ENCODE data around the gene XYLT2.

The XYLT2 gene

GRCh38 chr17:50352693-50353599 is 7.0 kb downstream of the XYLT2 start:
- H3K4me1 Mint-ChIP-seq, result peaks cover 31% of the 10 kb centered on the region
- H3K9me3 Mint-ChIP-seq, result no peaks in the 10 kb centered on the region
- H3K27me3 Mint-ChIP-seq, result no peaks in the 10 kb centered on the region
- peaks cover 22% of the 10 kb centered on the region for H3K36me3 Mint-ChIP-seq
- ATAC-seq, result no peak
- H3K4me3 Mint-ChIP-seq, result no peak overlapping the region
- H3K27ac Mint-ChIP-seq, result no peak overlapping the region

GRCh38 chr17:50353600-50354195 is 7.8 kb downstream of the XYLT2 start:
- Mint-ChIP-seq H3K4me3 (no peak overlapping the region), H3K9me3 (no peaks in the 10 kb centered on the region), H3K36me3 (peaks cover 22% of the 10 kb centered on the region), H3K27me3 (no peaks in the 10 kb centered on the region), H3K4me1 (peaks cover 24% of the 10 kb centered on the region), H3K27ac (no peak overlapping the region)
- ATAC-seq, result no peak

GRCh38 chr17:50354198-50354597 is 8.3 kb downstream of the XYLT2 start:
- H3K27ac Mint-ChIP-seq, result no peak overlapping the region
- ATAC-seq, result no peak
- peaks cover 22% of the 10 kb centered on the region for H3K36me3 Mint-ChIP-seq
- no peaks in the 10 kb centered on the region for H3K27me3 Mint-ChIP-seq
- peaks cover 19% of the 10 kb centered on the region for H3K4me1 Mint-ChIP-seq
- H3K4me3 Mint-ChIP-seq, result no peak overlapping the region
- no peaks in the 10 kb centered on the region for H3K9me3 Mint-ChIP-seq

GRCh38 chr17:50354776-50355175 is 8.8 kb downstream of the XYLT2 start:
- Mint-ChIP-seq H3K27me3 (no peaks in the 10 kb centered on the region), H3K36me3 (peaks cover 22% of the 10 kb centered on the region), H3K9me3 (no peaks in the 10 kb centered on the region), H3K4me1 (peaks cover 19% of the 10 kb centered on the region), H3K27ac (no peak overlapping the region), H3K4me3 (no peak overlapping the region)
- ATAC-seq, result no peak

GRCh38 chr17:50355336-50355700 is 9.4 kb downstream of the XYLT2 start:
- H3K36me3 Mint-ChIP-seq, result peaks cover 22% of the 10 kb centered on the region
- H3K4me3 Mint-ChIP-seq, result no peak overlapping the region
- ATAC-seq, result no peak

GRCh38 chr17:50355701-50356341 is 9.9 kb downstream of the XYLT2 start:
- Mint-ChIP-seq H3K4me1 (peaks cover 14% of the 10 kb centered on the region), H3K4me3 (no peak overlapping the region), H3K36me3 (peaks cover 22% of the 10 kb centered on the region), H3K27ac (no peak overlapping the region), H3K27me3 (no peaks in the 10 kb centered on the region), H3K9me3 (no peaks in the 10 kb centered on the region)
- ATAC-seq, result no peak

More at GRCh38 chr17:50355336-50355700, 9.4 kb downstream of the XYLT2 start:
- Mint-ChIP-seq H3K27ac (no peak overlapping the region), H3K9me3 (no peaks in the 10 kb centered on the region), H3K27me3 (no peaks in the 10 kb centered on the region), H3K4me1 (peaks cover 19% of the 10 kb centered on the region)

- no peak overlapping the region for H3K27ac Mint-ChIP-seq
- no peak overlapping the region for H3K4me3 Mint-ChIP-seq
- no peak for ATAC-seq
- peaks cover 22% of the 10 kb centered on the region for H3K36me3 Mint-ChIP-seq
- no peaks in the 10 kb centered on the region for H3K9me3 Mint-ChIP-seq
- no peaks in the 10 kb centered on the region for H3K27me3 Mint-ChIP-seq
- peaks cover 10% of the 10 kb centered on the region for H3K4me1 Mint-ChIP-seq
Observed at GRCh38 chr17:50356418-50356817, 10.5 kb downstream of the XYLT2 start.

- no peak overlapping the region for H3K27ac Mint-ChIP-seq
- no peaks in the 10 kb centered on the region for H3K27me3 Mint-ChIP-seq
- H3K36me3 Mint-ChIP-seq, result peaks cover 22% of the 10 kb centered on the region
- no peak overlapping the region for H3K4me3 Mint-ChIP-seq
- peaks cover 14% of the 10 kb centered on the region for H3K4me1 Mint-ChIP-seq
- H3K9me3 Mint-ChIP-seq, result no peaks in the 10 kb centered on the region
- ATAC-seq, result no peak
Observed at GRCh38 chr17:50356892-50357510, 11.1 kb downstream of the XYLT2 start.

GRCh38 chr17:50358177-50358576 is 12.3 kb downstream of the XYLT2 start:
- H3K9me3 Mint-ChIP-seq, result no peaks in the 10 kb centered on the region
- H3K4me3 Mint-ChIP-seq, result no peak overlapping the region
- H3K36me3 Mint-ChIP-seq, result peaks cover 19% of the 10 kb centered on the region
- no peaks in the 10 kb centered on the region for H3K27me3 Mint-ChIP-seq
- no peak overlapping the region for H3K27ac Mint-ChIP-seq
- ATAC-seq, result no peak
- peaks cover 13% of the 10 kb centered on the region for H3K4me1 Mint-ChIP-seq

GRCh38 chr17:50359005-50359699 is 13.2 kb downstream of the XYLT2 start:
- Mint-ChIP-seq H3K4me3 (no peak overlapping the region), H3K36me3 (peaks cover 13% of the 10 kb centered on the region), H3K27me3 (no peaks in the 10 kb centered on the region), H3K27ac (no peak overlapping the region), H3K9me3 (no peaks in the 10 kb centered on the region), H3K4me1 (peaks cover 10% of the 10 kb centered on the region)
- ATAC-seq, result no peak

- H3K4me1 Mint-ChIP-seq, result peaks cover 10% of the 10 kb centered on the region
- no peaks in the 10 kb centered on the region for H3K27me3 Mint-ChIP-seq
- H3K4me3 Mint-ChIP-seq, result no peak overlapping the region
- peaks cover 15% of the 10 kb centered on the region for H3K36me3 Mint-ChIP-seq
- H3K9me3 Mint-ChIP-seq, result no peaks in the 10 kb centered on the region
- ATAC-seq, result no peak
- no peak overlapping the region for H3K27ac Mint-ChIP-seq
Observed at GRCh38 chr17:50359998-50360461, 14.1 kb downstream of the XYLT2 start.

GRCh38 chr17:50360486-50361115 is 14.7 kb downstream of the XYLT2 start:
- H3K9me3 Mint-ChIP-seq, result no peaks in the 10 kb centered on the region
- peaks cover 19% of the 10 kb centered on the region for H3K36me3 Mint-ChIP-seq
- H3K27me3 Mint-ChIP-seq, result no peaks in the 10 kb centered on the region
- ATAC-seq, result no peak
- H3K27ac Mint-ChIP-seq, result no peak overlapping the region
- H3K4me3 Mint-ChIP-seq, result no peak overlapping the region
- peaks cover 10% of the 10 kb centered on the region for H3K4me1 Mint-ChIP-seq

GRCh38 chr17:50361561-50362480 is 15.9 kb downstream of the XYLT2 start:
- Mint-ChIP-seq H3K27ac (no peak overlapping the region), H3K9me3 (no peaks in the 10 kb centered on the region), H3K27me3 (no peaks in the 10 kb centered on the region), H3K36me3 (peaks cover 17% of the 10 kb centered on the region), H3K4me1 (peaks cover 10% of the 10 kb centered on the region), H3K4me3 (no peak overlapping the region)
- peak; percentile 75 for ATAC-seq

All from stimulated activated memory B cell treated with anti-CD40 and anti-IgM and Interleukin-4, amounts not matched to agents 10 μg/mL and 1 μg/mL and 100 μg/mL, for 72 hours (primary cell).